Endometrium (tissue), 2 donors: ENCODE data around the gene ZYG11A.
"Not testable (repeated sequence)": the region's sequence is repeated elsewhere in the genome, so short reads cannot be mapped to it uniquely, and the experiment has no call there.

Experiments
- FAIRE-seq: peaks from 2 replicates; lab custom pipeline; 2012; peaks lifted over from hg19 to GRCh38; lab: Jason Lieb, UNC
- donor health status: control.
- donor health status: control.

The ZYG11A gene

DNA sequence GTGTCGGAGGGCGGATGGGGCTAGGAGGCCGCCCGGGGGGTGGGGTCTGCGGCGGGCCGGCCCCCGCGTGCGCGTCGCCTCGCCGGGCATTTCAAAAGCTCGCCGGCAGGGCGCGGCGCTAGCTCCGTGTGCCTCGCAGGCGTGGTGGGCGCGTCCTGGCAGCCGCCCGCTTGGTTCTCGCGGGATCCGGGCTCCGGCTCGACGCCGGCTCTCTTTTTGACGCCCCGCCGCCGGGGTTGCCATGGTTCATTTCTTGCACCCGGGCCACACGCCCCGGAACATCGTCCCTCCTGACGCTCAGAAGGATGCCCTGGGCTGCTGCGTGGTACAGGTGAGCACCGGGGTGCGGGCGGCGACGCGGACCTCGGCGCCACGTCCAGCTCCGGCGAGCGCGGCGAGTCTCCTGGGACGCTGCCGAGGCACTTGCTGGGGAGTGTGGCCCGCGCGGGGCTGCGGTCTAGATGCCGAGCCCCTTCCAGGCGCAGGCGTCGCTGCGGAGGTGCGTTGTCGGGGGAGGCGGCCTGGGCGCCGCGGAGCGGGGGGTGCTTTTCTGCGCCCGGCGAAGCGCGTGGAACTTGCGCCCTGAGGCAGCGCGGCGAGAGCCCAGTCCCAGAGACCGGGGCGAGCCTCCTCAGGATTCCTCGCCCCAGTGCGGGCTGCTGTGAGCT lies at the start of gene ZYG11A:
Gene ZYG11A, plus strand, starts transcription at position 118 of the 668 bp plus-strand sequence. Its CDS starts 124 bp downstream, at position 242.
- FAIRE-seq, result no peak

DNA sequence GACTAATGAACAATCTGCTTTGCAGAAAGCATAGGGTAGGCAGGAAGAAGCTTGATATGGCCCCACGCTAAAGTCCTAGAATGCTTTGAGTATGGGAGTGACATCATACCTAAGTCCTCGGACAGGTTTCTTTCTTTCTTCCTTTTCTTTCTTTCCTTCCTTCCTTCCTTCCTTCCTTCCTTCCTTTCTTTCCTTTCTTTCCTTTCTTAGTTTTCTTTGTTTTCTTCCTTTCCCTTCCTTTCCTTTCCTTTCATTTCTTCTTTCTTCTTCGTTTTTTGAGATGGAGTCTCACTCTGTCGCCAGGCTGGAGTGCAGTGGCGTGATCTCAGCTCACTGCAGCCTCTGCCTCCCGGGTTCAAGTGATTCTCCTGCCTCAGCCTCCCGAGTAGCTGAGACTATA lies 48.8 kb upstream of the ZYG11A start:
- not testable (repeated sequence) for FAIRE-seq

DNA sequence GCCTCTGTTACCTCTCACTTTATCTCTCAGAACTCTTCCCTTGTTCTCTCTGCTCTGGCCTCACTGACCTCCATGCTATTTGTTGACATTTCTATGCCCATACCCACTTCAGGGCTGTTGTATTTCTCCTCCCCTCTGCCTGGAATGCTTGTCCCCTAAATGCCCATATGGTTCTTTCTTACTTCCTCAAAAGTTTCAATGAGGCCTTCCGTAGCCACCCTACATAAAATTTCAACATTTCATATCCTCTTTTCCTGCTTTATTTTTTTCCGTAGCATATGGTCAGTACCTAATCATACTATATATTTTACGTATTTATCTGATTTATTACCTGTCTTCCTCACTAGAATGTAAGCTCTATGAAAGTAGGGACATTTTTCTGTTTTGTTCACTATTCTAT lies 47.1 kb upstream of the ZYG11A start:
- no peak for FAIRE-seq

DNA sequence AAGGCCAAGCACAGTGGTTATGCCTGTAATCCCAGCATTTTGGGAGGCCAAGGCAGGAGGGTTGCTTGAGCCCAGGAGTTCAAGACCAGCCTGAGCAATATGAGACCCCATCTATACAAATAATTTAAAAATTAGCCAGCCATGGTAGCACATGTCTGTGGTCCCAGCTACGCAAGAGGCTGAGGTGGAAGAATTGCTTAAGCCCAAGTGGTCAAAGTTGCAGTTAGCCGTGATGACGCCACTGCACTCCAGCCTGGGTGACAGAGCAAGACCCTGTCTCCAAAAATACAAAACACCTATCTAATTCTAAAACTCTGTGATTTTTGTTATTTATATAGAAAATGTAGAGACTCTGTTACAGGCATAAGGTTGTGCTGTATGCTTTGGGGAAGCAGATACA lies 44.2 kb upstream of the ZYG11A start:
- FAIRE-seq, result no peak

DNA sequence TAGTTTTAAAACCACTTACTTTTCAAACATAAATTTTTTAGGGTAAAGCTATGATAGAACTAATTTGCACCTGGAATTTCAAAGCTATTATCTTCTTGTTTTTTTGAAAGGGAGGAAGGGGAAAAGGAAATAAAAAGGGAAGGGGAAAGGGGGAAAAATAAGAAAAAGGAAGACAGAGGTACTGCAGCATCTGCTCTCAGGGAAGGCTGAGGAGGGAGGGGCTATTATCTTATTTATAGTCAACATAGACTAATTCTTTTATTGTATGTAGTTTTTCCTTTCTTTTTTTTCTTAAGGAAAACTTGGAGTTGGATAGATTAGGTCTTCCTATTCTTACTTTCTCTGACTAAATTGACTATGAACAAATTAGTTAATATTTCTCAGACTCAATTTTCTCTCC lies 41.5 kb upstream of the ZYG11A start:
- FAIRE-seq, result no peak

DNA sequence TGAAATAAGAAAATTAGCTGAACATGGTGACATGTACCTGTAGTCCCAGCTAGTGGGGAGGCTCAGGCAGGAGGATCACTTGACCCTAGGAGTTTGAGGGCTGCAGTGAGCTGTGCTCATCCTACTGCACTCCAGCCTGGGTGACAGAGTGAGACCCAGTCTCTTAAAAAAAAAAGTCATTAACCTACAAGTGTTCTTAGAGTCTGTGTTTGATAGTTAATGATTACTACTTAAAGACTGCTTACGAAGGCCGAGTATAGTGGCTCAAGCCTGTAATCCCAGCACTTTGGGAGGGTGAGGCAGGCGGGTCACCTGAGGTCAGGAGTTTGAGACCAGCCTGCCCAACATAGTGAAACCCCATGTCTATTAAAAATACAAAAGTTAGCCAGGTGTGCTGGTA lies 38.5 kb upstream of the ZYG11A start:
- not testable (repeated sequence) for FAIRE-seq

DNA sequence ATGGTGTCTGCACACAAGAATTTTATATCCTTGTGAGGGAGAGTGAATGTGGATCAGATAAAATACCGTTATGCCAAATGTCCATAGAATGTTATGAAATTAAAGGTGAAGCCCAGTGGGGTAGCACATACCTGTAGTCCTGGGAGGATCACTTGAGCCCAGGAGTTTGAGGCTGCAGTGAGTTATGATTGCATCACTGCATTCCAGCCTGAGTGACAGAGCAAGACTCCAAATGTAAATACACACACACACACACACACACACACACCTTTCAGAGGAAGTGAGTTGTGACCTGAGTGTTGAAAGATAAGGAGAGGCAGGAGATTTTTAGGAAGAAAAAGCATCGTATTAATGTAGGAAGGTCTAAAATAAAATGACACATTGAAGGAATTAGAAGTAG lies 28.1 kb upstream of the ZYG11A start:
- FAIRE-seq, result no peak

DNA sequence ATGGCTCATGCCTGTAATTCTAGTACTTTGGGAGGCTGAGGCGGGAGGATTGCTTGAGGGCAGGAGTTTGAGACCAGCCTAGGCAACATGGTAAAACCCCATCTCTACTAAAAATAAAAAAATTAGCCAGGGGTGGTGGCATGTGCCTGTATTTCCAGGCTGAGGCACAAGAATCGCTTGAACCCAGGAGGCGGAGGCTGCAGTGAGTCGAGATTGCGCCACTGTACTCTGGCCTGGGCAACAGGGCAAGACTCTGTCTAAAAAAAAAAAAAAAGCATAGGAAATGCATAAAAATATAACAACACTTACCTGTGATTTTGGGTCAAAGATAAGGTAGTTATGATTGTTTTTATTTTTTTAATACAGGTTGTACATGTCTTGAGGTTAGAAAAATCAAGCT lies 21.7 kb upstream of the ZYG11A start:
- FAIRE-seq, result not testable (repeated sequence)

DNA sequence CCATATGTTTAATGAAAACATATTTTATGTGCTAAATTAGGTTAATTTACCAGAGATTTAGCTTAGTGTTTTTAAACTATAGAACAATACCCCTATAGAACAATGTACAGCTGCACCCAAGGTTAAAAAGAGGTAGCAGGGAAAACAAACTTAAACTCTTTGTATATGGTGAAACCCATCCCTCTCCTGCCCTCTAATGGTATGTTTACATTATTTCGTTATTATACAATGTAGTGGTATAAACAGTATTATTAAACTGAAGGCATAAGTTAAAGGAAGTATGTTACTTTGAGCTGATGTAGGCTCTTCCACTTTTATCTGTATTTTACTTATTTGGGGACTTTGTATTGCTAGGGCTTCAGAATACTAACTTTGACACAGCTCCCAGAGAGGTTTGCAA lies 16.7 kb upstream of the ZYG11A start:
- no peak for FAIRE-seq

DNA sequence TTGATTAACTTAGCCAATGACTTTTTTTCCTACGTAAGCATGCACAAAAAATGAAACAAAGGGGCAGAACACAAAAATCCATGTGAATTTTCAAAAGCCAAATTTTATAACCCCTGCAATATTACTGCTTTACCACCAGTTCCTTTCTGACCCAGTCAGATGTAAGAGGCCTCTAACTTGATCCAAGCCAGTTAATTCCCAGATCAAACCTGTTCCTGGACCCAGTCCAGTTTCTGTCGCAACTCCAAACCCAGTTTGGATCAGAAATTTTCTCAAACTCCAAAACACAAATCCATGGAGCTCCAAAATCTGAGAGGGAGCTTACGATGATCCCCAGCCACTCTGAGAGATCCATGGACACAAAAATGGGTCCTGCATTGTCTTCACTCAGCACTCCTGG lies 7.8 kb upstream of the ZYG11A start:
- FAIRE-seq, result no peak

DNA sequence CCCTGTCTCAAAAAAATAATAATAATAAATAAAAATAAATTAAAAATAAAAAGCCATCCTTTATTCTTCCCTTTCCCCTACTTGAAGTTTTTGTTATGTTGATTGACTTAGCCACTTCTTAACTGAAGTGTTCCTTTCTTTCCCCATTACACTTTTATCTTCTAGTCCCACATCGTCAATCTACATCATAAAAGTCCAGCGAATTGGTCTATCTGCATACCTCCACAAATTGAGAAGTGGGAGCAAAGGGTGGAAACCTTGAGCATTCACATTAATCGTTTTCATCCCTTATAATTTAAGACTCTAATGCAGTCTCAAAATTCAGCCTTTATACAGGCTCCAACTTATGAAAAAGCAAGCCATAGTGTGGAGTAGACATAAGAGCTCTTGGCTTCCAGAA lies 6.5 kb upstream of the ZYG11A start:
- no peak for FAIRE-seq

DNA sequence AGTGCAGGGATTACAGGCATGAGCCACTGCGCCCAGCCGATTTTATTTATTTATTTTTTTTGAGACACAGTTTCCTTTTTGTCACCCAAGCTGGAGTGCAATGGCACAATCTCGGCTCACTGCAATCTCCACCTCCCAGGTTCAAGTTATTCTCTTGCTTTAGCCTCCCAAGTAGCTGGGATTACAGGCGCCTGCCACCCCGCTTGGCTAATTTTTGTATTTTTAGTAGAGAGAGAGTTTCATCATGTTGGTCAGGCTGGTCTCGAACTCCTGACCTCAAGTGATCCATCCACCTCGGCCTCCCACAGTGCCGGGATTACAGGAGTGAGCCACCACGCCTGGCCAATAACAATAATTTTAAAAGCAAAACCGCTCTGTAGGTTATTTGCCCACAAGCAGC lies 3.4 kb upstream of the ZYG11A start:
- FAIRE-seq, result not testable (repeated sequence)

DNA sequence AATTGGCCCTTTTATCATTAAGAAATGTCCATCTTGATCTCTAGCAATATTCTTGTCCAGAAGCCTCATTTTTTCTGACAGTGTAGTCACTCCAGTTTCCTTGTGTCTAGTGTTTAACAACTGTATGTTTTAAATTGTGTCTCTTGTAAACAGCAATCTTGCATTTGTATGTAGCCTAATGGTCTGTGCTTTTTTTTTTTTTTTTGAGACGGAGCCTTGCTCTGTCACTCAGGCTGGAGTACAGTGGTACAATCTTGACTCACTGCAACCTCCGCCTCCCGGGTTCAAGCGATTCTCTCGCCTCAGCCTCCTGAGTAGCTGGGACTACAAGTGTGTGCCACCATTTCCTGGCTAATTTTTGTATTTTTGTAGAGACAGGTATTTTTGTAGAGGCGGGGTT lies 2.6 kb downstream of the ZYG11A start:
- FAIRE-seq, result not testable (repeated sequence)

DNA sequence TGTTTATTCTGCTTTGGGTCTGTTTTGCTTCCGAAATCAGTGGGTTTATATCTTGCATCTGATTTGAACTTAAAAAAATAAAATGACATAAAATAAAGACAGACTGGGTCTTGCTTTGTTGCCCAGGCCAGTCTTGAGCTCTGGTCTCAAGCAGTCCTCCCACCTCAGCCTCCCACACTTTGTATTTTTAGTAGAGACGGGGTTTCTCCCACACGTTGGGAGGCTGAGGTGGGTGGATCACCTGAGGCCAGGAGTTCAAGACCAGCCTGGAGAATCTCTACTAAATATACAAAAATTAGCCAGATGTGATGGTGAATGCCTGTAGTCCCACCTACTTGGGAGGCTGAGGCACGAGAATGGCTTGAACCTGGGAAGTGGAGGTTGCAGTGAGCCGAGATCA lies 5.9 kb downstream of the ZYG11A start:
- no peak for FAIRE-seq

DNA sequence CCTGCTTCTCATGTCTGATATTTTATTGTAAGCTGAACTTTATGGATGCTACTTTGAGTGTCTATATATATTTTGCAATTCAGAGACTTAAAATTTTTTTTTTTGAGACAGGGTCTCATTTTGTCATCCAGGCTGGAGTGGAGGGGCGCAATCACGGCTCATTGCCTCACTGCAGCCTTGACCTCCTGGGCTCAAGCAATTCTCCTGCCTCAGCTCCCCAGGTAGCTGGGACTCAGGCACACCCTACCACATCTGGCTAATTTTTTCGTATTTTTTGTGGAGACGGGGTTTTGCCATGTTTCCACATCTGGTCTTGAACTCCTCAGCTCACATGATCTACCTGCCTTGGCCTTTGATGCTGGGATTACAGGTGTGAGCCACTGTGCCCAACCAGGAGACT lies 8.4 kb downstream of the ZYG11A start:
- FAIRE-seq, result no peak

DNA sequence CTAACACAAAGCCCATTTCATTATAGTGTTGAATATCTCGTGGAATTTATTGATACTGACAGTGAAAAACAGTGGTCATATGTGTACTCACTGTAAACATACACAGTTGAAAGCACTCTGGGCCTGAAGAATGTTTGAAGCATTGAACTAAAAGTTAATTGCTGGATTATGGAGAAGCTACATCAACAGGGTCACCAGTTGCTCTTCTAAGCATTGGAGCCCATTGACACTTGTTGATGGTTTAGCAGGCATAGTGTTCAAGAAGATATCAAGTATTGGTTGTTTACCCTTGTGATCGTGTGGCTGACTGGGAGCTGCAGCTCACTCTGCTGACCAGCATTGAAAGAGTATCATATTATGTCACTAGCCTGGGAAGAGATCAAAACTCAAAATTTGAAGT lies 10.3 kb downstream of the ZYG11A start:
- no peak for FAIRE-seq

DNA sequence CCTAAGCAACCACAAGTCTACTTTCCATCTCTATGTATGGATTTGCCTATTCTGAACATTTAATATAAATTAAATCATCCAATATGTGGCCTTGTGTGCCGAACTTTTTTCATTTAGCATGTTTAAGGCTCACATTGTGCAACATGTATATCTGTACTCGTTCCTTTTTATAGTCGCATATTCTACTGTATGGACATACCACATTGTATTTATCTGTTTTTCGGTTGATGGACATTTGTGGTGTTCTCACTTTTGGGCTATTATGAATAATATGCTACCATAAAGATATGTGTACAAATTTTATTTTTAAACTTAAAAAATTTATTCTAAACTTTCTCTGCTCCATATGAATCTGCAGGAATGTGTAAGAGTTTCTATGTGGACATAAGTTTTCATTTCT lies 13.0 kb downstream of the ZYG11A start:
- FAIRE-seq, result no peak

DNA sequence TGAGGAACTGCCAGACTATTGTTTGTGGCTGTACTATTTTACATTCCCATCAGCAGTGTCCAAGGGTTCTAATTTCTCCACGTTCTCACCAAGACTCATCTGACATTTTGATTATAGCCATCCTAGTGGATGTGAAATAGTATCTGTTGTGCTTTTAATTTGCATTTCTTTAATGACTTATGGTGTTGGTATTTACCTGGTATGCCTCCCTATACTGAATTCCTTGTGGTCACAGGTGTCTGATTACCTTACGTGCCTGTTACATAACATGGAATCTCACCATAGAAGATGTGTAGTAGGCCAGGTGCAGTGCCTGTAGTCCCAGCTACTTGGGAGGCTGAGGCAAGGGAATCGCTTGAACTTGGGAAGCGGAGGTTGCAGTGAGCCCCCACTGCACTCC lies 13.5 kb downstream of the ZYG11A start:
- no peak for FAIRE-seq

DNA sequence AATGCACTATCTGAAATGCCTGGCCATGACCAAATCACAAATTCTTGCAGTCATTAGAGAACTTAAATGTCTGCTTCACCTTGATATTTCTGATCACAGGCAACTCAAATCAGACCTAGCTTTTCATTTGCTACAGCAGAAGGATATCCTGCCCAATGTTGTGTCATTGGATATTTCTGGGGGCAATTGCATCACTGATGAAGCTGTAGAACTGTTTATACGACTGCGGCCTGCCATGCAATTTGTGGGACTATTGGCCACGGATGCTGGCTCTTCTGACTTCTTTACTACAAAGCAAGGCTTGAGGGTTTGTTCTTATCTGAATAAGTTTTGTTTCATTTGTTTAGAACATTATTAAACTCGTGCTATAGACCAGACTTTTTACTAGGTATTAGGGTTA lies 14.9 kb downstream of the ZYG11A start:
- FAIRE-seq, result no peak

DNA sequence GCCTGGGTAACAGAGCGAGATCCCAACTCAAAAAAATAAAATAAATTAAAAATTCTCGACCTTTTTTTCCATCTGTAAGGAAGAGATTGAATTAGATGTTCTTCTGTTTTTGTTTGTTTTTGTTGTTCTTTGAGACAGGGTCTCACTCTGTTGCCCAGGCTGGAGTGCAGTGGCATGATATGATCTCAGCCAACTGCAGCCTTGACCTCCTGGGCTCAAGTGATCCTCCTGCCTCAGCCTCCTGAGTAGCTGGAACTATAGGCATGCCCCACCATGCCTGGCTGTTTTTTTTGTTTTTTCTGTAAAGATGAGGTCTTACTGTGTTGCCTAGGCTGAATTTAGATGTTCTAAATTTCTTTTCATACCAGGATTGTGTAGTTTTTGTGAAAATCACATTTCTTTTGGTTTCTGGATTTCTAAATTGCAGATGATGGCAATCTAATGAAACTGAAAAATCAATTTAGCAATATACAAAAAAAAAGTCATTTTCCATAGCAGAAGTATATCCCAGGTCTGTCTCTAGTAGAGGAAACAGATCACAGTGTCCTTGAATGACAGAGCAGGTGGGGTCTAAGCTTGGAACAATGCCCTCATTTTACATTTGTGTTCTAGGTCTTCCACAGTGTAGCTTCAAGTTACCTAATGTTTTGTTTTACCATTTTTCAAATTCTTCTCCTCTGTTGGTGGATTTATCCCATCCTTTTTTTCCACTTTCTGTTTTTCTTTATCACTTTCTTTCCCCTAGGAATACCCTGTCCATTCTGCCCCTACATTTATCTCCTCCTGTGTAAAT lies 20.3 kb downstream of the ZYG11A start:
- FAIRE-seq, result no peak

DNA sequence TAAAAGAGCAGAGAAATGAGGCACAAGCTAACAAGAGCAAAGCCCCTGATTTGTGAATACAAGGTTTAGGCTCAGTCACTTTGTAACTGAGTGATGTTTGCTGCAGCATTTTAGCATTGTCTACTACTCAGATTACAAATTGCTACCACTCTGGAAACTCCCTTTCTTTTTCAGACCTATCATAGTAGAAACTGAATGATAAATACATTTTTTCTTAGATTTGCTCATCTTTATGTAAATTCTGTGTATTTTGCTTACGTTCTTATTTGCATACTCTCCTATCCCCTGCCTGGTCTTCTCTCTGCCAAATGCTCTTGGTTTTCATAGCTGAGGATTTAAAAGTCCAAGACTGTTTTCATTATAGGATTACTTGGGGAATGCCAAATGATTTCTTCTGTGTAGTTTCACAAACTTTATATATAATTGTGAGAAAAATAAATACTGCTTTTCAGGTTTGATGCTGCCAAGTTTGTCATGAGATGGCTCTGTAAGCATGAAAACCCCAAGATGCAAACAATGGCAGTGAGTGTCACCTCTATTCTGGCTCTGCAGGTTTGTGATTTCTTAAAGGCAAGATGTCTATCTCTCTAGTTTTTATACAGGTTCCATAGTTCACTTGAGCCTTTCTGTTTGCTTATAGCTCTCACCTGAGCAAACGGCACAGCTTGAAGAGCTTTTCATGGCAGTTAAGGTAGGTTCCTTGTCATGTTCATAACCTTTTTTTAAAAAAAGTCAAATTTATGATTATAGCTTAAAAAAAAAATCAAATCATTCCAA lies 24.7 kb downstream of the ZYG11A start:
- no peak for FAIRE-seq

DNA sequence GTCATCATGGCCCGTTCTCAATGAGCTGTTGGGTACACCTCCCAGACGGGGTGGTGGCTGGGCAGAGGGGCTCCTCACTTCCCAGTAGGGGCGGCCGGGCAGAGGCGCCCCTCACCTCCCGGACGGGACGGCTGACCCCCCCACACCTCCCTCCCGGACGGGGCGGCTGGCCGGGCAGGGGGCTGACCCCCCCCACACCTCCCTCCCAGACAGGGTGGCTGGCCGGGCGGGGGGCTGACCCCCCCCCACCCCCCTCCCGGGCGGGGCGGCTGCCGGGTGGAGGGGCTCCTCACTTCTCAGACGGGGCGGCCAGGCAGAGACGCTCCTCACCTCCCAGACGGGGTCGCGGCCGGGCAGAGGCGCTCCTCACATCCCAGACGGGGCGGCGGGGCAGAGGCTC lies 27.2 kb downstream of the ZYG11A start:
- FAIRE-seq, result not testable (repeated sequence)

DNA sequence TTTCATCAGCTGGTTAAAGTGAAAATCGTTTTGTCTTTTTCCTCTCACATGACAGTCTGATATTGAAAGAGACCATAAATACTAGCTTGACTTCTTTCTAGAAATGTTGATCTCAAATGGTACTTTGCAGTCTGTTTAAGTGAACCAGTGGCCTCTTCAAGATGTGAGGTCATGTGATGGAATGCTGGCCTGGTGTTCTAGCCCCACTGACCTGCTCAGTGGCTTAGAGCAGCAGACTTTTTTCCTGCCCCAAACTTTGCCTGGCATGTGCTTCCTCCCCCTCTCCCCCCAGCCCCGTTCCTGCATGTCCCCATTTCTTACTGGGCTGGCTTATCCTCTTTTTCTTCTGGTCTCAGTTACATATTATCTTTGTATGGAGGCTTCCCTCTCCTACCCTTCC lies 34.3 kb downstream of the ZYG11A start:
- FAIRE-seq, result no peak
